Middle frontal gyrus (tissue), 1 donor: ENCODE measurements around the gene MTMR2.
"Not testable (repeated sequence)": the region's sequence is repeated elsewhere in the genome, so short reads cannot be mapped to it uniquely, and the experiment has no call there.

ENCODE experiments used
- DNase-seq: peaks from one replicate; pipeline ENCODE4 v3.0.0-alpha.2; 2015; ENCODE audit warnings: low spot score; ENCODE audit errors: extremely low spot score

Gene MTMR2

DNA sequence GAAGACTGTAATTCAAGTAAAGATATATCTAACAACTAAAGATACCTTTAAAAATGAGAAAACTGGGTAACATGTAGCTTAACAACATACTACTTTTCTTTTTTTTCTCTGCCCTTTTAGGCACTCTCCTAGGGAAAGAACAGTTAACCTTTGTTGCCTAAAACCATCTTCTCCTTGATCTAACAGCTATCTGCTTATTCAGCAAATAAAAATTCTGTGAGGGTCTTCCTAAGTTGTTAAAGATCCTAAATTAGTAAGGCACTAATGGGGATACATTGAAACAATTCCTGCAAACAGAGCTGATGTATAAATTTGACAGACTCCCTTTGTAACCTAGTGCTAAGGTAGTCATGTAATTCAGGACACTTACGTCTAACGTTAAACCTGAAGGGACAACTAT lies 39.1 kb downstream of the MTMR2 start:
- DNase-seq: no peak

DNA sequence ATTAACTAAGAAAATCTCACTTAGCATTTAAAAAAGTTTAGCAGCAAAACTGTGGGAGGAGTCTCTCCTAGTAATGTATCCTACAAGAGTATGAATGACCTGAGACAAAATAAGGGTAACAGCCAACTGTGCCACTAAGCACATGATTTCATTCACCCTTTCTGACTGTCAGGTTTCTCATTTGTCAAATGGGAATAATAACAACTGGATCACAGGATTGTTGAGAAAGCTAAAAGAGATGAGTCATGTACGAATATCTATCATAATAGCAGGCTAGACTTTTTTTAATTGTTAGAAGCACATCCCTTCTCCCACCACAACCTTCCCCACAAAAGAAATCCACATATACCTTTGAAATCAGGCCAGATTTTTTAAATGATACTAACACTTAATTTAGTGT lies 39.5 kb downstream of the MTMR2 start:
- no peak for DNase-seq

DNA sequence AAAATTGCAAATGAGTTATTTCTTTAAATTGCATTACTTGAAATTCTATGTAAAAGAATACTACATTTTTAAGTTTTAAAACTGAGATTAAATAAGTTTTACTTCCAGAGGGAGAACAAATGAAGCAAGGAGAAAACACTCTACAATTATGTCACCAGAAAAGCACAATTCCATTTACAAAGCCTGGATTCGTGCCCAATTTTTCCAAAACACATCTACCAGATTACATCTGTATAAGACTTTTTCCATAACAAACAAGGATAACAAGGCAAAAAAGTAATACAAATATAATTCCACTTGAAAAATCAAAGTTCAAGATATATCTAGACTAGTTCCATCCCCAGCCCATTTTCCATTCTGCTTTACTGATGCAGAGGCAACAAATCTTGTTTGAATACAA lies 40.5 kb downstream of the MTMR2 start:
- DNase-seq: no peak

DNA sequence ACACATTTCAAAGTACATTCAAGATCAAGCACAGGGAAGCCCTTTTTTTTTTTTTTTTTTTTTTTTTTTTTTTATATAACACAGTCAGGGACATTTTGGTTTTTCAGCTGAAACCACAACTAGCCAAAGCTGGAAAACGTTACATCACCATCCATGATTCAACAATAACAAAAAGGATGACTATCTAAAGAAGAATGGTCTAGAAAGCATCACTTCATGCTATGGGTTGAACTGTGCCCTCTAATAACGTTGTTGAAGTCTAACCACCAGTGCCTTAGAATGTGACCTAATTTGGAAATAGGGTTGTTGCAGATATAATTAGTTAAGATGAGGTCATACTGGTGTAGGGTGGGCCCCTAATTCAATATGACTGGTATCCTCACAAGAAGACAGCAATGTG lies 46.6 kb downstream of the MTMR2 start:
- DNase-seq: no peak

DNA sequence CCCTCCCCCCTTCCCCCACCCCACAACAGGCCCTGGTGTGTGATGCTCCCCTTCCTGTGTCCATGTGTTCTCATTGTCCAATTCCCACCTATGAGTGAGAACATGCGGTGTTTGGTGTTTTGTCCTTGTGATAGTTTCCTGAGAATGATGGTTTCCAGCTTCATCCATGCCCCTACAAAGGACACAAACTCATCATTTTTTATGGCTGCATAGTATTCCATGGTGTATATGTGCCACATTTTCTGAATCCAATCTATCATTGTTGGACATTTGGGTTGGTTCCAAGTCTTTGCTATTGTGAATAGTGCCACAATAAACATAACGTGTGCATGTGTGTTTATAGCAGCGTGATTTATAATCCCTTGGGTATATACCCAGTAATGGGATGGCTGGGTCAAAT lies 53.0 kb downstream of the MTMR2 start:
- DNase-seq: not testable (repeated sequence)

DNA sequence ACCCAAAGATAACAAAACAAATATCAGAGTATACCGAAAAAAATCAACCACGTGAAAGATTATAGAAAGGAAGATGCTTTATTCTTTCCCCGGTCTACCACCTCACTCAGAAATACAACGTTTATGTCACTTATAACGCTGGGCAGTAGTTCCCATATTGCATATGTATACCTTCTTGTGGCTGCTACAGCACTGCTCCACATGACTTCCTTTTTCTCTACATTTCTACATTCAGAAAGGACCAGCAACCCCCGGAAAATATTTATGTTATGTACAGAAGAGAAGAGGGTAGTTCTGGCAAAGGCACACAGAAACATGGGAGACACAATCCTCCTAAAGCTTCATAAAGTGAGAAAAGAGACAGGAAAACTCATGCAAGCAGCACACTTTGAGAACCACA lies 56.8 kb downstream of the MTMR2 start:
- no peak for DNase-seq

DNA sequence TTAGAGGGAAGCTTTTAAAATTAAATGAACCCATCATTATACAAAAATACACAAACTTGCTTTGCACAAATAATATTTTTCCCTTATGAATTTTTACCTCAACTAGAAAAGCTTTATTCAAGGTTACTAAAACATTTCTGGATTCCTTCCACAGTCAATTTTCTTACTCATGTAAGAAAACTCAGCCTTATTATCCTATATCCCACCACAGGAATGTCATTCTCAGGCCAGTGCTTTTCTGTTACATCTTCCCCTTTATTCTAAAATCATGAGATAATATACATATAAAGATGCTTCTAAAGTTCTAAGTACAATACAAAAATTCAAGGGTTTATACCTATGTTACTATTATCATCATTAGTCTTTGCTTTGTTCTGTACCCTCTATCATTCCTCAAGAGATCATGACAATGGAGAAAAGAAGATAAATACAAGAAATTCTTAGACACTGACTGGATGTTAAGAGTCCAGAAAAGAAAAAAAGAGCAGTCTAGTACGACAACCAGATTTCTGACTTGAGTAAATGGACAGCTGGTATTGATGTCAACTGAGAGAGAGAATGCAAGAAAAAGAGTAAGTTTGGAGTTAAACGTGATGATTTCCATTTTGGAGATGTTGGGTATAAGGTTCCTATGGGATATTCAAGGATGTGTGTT lies 60.3 kb downstream of the MTMR2 start:
- DNase-seq: no peak

DNA sequence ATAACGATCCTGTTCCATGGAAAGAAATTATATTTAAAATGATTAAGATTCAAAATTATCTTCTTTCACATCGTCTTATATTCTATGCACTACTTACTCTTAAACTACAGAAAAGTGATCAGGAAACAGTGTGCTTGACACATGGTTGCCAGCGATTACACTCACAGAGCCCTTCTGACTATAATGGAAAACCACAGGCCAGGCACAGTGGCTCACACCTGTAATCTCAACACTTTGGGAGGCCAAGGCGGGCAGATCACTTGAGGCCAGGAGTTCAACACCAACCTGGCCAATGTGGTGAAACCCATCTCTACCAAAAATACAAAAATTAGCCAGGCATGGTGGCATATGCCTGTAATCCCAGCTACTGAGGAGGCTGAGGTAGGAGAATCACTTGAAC lies 63.9 kb downstream of the MTMR2 start:
- not testable (repeated sequence) for DNase-seq

DNA sequence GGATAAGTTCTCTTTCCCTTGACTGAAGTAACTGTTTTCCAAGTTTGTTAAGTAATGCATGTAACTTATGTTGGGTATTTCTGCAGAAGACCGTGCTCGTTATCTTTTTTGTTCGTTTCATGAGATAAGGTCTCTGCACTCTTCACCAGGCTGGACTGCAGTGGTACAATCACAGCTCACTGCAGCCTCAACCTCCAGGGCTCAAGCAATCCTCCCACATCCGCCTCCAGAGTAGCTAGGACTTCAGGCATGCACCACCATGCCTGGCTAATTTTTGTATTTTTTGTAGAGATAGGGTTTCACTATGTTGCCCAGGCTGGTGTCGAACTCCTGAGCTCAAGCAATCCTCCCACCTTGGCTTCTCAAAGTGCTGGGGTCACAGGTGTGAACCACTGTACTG lies 69.5 kb downstream of the MTMR2 start:
- not testable (repeated sequence) for DNase-seq

DNA sequence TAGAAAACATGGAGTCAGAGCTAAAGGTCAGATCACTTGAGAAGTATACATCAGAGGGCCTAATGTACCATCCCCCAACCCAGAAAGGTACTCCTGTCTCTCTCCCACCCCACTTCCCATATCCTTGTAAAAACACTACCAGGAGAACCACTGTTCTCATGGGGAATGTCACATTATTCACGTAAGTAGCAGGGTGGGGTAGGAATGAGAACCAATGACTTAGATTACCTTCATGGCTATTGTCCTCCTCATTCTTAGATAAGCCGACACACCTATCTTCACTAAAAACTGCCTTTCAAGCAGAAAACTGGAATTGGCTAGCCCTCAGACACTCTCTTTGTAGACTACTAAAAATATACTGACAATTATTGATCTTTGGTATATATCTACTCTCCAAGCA lies 70.0 kb downstream of the MTMR2 start:
- no peak for DNase-seq

DNA sequence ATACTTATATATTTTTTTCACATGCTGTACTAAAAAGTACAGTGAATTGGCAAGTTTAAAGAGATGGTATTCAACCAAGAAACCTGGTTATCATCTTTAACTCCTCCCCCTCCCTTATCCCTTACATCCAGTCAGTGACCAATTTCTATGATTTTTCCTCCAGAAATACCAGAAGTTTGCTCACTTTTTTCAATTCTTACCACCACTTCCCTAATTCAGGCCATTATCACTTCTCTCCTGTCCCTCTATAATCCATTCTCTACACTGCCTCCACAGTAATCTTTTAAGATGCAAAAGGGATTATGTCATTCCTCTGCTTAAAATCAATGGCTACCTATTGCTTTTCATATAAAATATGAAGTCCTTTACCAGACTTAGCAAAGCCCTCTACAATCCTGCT lies 70.8 kb downstream of the MTMR2 start:
- no peak for DNase-seq

DNA sequence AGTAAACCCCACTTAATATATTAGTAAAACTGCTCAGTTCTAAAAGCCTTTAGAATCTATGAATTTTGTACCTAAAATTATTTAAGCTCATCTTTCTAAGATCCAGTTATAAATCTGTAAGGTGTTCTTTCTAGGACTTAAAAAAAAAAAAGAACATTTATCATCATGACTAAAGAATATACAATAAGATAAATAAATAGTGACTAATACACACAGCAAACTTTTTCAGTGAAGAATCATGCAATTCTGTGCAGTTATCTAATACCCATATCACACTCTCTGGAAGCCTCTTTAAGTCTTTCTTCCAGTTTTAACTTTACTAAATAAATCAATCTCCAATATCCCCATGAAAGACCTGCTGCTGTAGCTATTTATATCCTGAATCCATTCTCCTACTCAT lies 73.8 kb downstream of the MTMR2 start:
- DNase-seq: no peak

DNA sequence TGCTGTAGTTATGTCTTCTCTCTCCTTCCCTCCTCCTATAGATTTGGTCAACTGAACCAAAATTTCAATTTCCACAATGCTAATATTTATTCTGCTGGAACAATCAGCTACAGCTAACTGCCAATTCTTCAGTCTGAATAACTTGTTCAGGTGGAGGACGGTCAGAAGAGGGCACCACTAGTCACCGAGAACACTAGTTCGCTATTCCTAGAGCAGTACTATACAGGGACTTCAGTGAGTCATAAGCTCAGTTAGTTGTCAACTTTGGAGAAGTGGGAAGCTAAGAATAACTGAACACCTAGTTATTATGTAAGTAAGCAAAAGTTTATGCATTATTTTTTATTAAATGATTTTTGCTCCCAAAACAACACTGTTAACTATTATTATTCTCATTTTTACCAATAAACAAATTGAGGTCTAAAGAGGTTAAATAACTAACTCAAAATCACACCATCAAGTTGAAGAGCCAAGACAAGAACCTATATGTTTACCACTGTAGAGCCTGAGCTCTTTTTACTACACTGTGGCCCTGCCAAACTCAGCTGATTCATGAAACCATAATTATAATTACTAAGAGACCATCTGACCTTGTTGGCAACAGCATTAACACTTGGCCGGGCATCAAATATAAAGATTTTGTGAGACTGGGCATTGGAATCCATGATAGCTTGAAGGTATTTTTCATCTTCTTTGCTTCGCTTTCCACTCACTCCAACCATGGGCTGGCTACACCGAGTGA lies 74.7 kb downstream of the MTMR2 start:
- DNase-seq: no peak

DNA sequence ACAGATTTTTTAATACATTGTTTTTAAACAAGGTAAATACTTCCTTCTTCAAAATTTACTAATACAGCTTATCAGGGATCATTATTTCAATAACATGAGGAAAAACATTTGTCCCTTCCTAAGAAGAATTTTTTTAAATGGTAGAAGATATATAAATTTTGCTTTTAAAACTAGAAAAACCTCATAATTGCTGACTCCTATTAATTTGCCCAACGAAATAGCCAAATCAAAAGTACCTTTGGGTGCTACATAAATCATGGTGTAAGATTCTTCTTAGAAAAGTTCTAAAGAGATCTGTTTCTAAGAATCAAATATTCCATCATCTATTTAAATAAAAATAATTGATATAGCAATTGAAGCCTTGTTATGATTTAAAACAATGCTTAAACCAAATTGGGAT lies 78.7 kb downstream of the MTMR2 start:
- no peak for DNase-seq

DNA sequence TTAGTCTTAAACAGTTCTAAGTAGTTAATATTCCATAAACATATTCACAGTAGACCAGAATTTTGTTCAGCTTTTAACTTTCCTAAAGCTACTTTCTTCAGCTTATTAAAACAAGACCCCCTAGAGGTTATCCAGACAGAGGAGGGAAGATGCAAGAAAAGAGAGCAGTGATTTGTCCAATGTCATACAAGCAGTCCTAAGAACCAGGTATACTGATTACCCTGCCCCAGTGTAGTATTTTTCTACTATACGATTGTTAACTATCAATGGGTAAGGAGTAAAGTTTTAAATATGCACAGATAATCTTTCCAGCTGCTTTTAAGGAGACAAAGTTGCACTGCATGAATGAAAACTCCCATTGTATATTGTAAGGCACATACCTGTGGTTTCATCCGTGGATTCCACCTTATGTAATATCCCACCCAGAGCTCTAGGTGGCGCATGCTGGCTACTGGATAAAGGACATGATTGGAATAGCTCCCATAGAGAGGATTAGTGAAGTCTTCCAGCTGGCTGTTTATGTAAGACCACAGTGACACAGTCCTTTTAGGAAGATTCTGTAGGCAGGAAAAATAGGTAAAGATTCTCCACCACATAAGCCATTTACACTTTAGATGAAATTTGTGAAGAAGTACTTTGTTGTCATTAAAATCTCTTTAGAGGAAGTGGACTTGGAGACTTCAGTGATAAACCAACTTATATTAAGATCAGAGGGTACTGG lies 88.0 kb downstream of the MTMR2 start:
- DNase-seq: peak; percentile 31

DNA sequence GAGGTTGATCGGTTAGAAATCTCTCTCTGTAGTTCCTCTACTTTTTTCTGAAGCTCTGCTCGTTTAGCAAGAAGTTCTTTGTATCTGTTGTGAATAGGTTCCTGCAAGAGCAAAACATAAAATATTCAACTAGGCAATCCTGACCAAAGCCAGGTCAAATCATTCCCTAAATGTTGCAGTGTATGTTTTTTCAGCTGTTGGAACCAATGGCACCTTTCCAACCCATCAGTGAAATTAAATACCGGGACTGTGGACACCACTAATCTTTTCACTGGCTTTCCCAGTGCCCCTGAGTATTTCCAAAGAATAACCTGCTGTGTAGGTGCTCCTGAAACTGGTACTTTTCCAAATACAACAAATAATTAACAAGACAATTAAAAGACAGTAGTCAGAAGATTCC lies 88.6 kb downstream of the MTMR2 start:
- no peak for DNase-seq

DNA sequence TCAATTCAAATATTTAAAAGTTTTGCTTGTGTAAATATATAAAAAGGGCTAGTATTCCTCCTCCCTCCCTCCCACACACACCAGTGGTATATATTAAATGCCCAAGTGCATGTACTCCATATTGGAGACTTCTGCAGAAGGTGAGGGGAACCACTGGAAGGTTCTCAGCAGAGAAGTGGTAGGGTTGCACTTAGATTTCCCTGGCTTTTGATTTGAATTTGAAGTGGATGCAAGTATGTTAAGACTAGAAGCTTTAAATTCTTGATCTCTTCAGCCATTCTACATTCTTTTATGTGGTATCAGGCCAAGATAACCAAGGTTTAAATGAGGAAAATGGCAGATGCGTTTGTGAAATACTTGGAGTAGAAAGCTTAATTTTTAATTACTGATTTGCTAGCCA lies 90.5 kb downstream of the MTMR2 start:
- no peak for DNase-seq

DNA sequence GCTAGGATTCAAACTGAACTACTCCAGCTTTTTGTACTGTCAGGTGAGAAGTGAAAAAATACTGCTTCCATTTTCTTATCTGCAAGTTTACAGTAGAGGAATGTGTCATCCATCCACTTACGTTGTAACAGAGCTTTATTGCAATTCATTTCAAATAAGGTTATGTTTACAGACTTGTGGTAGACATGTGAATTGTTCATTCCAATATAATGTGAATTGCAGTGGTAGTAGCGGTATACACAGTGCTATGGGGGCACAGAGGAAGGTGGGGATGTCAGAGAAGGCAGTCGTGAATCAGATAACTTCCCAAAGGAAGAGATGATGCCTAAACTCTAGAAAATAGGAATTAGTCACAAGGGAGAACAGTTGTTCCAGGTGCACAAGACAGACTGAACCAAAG lies 91.1 kb downstream of the MTMR2 start:
- DNase-seq: no peak

DNA sequence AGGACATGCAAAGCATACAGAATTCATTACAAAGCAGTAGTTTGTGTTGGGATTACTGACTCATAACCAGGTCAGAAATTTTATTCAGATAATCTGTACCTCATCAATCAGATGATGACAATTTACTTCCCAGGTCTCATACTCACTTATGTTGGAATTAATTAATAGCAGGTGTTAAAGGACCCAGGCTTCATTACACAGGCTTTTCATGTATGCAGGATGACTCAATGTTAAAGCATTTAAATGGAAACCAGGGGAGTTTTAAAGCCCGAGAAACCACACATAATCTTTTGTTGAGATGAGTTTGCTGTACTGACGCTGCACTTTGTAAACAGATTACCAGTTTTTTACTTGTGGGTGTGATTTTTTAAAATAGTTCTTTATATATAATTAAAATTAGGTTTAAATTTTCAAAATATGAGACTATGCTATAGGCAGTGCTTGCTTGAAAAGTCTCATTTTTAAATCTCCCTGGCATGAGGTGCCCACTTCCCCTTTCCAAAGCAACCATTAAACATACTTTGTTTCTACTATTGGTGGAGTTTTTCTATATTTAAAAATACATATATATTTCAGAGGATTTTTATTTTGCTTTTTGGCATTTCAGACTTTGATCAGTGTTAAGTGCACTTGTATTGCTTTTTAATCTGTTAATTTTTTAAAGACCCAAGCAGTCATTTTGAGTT lies 92.6 kb downstream of the MTMR2 start:
- DNase-seq: no peak

DNA sequence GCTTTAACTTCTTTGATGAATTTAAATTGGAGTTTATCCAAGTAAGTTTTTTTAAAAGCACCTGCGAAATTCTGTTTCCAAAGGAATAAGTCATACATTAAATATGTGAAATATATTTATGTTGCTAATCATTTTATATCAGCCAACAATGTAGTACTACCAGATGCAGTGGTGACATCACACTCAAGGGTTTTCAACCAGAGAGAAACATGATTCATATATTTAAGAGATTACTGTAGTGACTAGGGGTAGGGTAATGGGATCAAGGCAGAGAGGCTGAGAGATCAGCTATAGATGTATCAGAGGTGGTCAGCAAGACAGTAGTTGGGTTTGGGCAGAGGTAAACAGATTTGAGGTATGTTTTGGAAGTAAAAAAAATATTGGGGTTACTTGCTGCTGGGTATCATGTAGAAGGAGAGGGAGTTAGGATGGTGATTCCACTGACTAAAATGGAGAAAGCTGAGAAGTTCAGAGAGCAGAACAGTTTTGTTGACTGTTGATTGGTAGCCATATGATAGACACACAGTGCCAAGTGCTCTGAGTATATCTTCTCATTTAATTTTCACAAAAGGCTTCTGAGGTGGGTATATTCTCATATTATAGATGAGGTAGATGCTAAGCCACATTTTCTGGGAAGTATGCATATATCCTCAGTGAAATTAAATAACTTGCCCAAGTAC lies 94.2 kb downstream of the MTMR2 start:
- no peak for DNase-seq

DNA sequence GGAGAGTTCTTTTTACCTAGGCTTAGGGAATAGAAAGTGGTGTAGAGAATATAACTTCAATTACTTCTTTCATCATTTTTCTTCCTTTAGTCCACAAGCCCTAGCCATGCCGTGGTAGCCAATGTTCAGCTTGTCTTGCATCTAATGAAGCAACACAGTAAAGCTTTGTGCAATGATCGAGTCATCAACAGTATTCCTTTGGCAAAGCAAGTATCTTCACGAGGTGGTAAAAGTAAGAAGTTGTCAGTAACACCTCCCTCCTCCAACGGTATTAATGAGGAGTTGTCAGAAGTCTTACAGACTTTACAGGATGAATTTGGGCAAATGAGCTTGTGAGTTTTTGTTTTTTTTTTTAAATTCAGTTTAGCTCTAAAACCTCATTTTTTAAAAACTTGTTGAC lies 96.2 kb downstream of the MTMR2 start:
- no peak for DNase-seq

DNA sequence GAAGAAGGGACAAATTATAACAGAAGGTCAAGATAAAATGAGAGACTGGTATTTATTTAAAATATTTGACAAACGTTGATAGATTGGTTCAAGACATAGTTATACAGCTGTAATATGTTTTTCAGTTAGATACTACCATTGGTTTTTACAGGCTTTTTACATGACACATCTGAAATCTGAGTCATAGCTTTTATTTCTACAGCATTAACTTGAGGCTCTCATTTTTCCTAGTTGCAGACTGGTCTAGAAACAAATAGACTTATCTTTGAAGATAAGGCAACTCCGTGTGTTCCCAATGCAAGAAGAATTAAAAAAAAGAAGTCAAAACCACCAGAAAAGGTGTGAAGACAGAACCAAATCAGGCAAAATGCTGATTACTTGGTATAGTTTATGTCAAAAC lies 102.3 kb downstream of the MTMR2 start:
- no peak for DNase-seq
